Inferior parietal cortex (tissue), 1 donor: ENCODE results near the gene INPP5A.

Experiments
- DNase-seq: peaks from one replicate; pipeline ENCODE4 v3.0.0-alpha.2; 2016; ENCODE audit errors: extremely low spot score

Gene INPP5A

GRCh38 chr10:132705173-132705572 lies 167.6 kb downstream of the INPP5A start:
- DNase-seq, result no peak

GRCh38 chr10:132705943-132706342 lies 168.4 kb downstream of the INPP5A start:
- DNase-seq, result no peak

- no peak for DNase-seq
Measured at GRCh38 chr10:132706701-132707100, 169.1 kb downstream of the INPP5A start.

- DNase-seq, result no peak
Measured at GRCh38 chr10:132707121-132707775, 169.7 kb downstream of the INPP5A start.

GRCh38 chr10:132707776-132708171 lies 170.2 kb downstream of the INPP5A start:
- no peak for DNase-seq

GRCh38 chr10:132708441-132708840 lies 170.9 kb downstream of the INPP5A start:
- DNase-seq, result no peak

GRCh38 chr10:132708936-132709335 lies 171.3 kb downstream of the INPP5A start:
- no peak for DNase-seq

GRCh38 chr10:132709471-132709951 lies 171.9 kb downstream of the INPP5A start:
- no peak for DNase-seq

- DNase-seq, result no peak
Measured at GRCh38 chr10:132710036-132710686, 172.6 kb downstream of the INPP5A start.

- no peak for DNase-seq
Measured at GRCh38 chr10:132710746-132711612, 173.4 kb downstream of the INPP5A start.

- DNase-seq, result no peak
Measured at GRCh38 chr10:132711613-132712121, 174.1 kb downstream of the INPP5A start.

- no peak for DNase-seq
Measured at GRCh38 chr10:132712291-132712690, 174.7 kb downstream of the INPP5A start.

GRCh38 chr10:132712743-132713142 lies 175.2 kb downstream of the INPP5A start:
- DNase-seq, result no peak

- DNase-seq, result no peak
Measured at GRCh38 chr10:132713421-132714095, 176.0 kb downstream of the INPP5A start.

GRCh38 chr10:132714096-132714985 lies 176.8 kb downstream of the INPP5A start:
- peak; percentile 79 for DNase-seq

- DNase-seq, result no peak
Measured at GRCh38 chr10:132714986-132715775, 177.6 kb downstream of the INPP5A start.

GRCh38 chr10:132715776-132716680 lies 178.4 kb downstream of the INPP5A start:
- no peak for DNase-seq

- no peak for DNase-seq
Measured at GRCh38 chr10:132716691-132717490, 179.3 kb downstream of the INPP5A start.
